ENCODE data around the gene ADAMTS6.
A peak's percentile ranks its signal among the peaks of the same experiment; 100 is the strongest.

ADAMTS6 gene

GRCh38 chr5:65117525-65117924 is 364.2 kb downstream of the ADAMTS6 start:
- no peak overlapping the region for H3K4me3 ChIP-seq (ENCODE audit: low read length)
- no peaks in the 10 kb centered on the region for H3K9me3 ChIP-seq (ENCODE audit: control insufficient read depth, low read length)
- no peak overlapping the region for H3K9ac ChIP-seq (ENCODE audit: low read length)
- no peaks in the 10 kb centered on the region for H3K36me3 ChIP-seq (ENCODE audit: control insufficient read depth, insufficient read depth, low read length, severe bottlenecking)
- no peaks in the 10 kb centered on the region for H3K4me1 ChIP-seq (ENCODE audit: control insufficient read depth, insufficient read depth, low read length)
- H3K27me3 ChIP-seq (replicated peaks; ENCODE audit: control insufficient read depth, insufficient read depth, low read length) = no peaks in the 10 kb centered on the region
- DNase-seq (ENCODE audit: low read depth) = no peak

DNA sequence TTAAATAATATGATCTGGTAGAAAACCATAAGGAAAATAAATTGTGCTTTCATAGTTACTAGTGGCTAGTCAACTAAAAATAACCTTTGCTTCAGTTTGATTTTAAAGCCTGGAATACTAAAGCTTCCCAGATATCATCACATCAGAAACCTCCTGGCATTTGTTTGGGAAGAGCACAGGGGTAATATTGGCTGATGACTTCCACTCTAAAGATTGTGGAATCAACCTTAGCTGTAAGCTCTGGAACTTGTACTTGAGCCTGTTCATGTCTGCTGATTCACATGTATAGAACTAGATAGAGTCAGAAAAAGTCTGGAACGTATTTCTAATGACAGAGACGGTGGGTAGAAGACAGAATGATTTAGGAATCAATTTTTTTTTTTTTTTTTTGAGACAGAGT is 367.9 kb downstream of the ADAMTS6 start:
- H3K27me3 ChIP-seq (replicated peaks; ENCODE audit: control insufficient read depth, insufficient read depth, low read length) = no peaks in the 10 kb centered on the region
- no peak for DNase-seq (ENCODE audit: low read depth)
- H3K36me3 ChIP-seq (ENCODE audit: control insufficient read depth, insufficient read depth, low read length, severe bottlenecking) = no peaks in the 10 kb centered on the region
- no peaks in the 10 kb centered on the region for H3K4me1 ChIP-seq (ENCODE audit: control insufficient read depth, insufficient read depth, low read length)
- no peaks in the 10 kb centered on the region for H3K9me3 ChIP-seq (ENCODE audit: control insufficient read depth, low read length)
- no peak overlapping the region for H3K4me3 ChIP-seq (ENCODE audit: low read length)
- no peak overlapping the region for H3K9ac ChIP-seq (ENCODE audit: low read length)

DNA sequence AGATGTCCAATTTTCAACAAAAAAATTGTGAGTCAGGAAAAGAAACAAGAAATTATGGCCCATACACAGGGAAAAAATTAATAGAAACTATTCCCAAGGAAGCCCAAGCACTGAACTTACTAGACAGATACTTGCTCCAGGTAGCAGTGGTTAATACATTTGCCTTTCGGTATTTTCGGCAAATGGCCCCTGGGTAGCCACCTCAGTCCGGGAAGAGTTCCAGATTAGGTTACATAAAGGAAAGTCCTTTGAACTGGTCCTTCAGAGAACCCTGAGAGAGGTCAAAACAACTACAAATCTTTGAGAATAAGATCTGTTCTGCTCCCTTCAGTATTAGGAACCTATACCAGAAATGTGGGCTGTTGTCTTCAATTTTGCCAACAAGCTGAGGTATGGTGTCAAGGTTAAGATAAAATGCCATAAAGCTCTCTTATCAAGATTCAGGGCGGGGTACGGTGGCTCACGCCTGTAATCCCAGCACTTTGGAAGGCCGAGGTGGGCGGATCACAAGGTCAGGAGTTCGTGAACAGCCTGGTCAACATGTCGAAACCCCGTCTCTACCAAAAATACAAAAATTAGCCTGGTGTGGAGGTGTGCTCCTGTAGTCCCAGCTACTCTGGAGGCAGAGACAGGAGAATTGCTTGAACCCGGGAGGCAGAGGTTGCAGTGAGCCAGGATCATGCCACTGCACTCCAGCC is 369.6 kb downstream of the ADAMTS6 start:
- H3K27me3 ChIP-seq (replicated peaks; ENCODE audit: control insufficient read depth, insufficient read depth, low read length) = no peaks in the 10 kb centered on the region
- no peak for DNase-seq (ENCODE audit: low read depth)
- H3K4me1 ChIP-seq (ENCODE audit: control insufficient read depth, insufficient read depth, low read length) = no peaks in the 10 kb centered on the region
- H3K4me3 ChIP-seq (ENCODE audit: low read length) = no peak overlapping the region
- H3K9me3 ChIP-seq (ENCODE audit: control insufficient read depth, low read length) = no peaks in the 10 kb centered on the region
- H3K9ac ChIP-seq (ENCODE audit: low read length) = no peak overlapping the region
- H3K36me3 ChIP-seq (ENCODE audit: control insufficient read depth, insufficient read depth, low read length, severe bottlenecking) = no peaks in the 10 kb centered on the region

DNA sequence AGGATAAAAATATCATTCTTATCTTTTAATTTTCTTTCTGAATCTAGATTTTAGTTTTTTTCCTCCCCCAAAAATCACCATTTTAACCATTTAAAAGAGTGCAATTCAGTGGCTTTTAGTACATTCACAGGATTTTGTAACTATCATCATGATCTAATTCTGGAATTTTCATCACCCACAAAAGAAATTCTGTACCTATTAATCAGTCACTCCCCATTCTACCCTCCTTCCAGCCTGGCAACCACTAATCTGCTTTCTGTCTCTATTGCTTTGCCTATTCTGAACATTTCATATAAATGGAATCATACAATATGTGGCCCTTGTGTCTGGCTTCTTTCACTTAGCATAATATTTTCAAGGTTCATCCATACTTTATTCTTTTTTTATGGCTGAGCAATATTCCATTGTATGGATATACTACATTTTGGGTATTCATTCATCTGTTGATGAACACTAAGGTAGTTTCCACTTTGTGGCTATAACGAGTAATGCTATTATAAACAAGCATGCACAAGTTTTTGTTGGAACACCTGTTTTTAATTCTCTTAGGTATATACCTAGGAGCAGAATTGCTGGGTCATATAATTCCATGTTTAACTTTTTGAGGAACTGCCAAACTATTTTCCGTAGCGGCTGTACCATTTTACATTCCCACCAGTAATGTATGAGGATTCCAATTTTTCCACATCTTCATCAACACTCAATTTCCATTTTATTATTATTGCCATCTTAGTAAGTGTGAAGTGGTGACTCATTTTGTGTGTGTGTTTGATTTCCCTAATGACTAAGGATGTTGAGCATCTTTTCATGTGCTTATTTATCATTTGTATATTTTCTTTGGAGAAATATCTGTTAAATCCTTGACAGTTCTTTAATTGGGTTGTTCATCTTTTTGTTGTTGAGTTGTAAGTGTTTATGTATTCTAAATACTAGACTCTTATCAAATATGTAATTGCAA is 372.7 kb downstream of the ADAMTS6 start:
- no peaks in the 10 kb centered on the region for H3K36me3 ChIP-seq (ENCODE audit: control insufficient read depth, insufficient read depth, low read length, severe bottlenecking)
- H3K4me3 ChIP-seq (ENCODE audit: low read length) = no peak overlapping the region
- no peaks in the 10 kb centered on the region for H3K27me3 ChIP-seq (replicated peaks; ENCODE audit: control insufficient read depth, insufficient read depth, low read length)
- H3K4me1 ChIP-seq (ENCODE audit: control insufficient read depth, insufficient read depth, low read length) = no peaks in the 10 kb centered on the region
- DNase-seq (ENCODE audit: low read depth) = no peak
- no peaks in the 10 kb centered on the region for H3K9me3 ChIP-seq (ENCODE audit: control insufficient read depth, low read length)
- no peak overlapping the region for H3K9ac ChIP-seq (ENCODE audit: low read length)

DNA sequence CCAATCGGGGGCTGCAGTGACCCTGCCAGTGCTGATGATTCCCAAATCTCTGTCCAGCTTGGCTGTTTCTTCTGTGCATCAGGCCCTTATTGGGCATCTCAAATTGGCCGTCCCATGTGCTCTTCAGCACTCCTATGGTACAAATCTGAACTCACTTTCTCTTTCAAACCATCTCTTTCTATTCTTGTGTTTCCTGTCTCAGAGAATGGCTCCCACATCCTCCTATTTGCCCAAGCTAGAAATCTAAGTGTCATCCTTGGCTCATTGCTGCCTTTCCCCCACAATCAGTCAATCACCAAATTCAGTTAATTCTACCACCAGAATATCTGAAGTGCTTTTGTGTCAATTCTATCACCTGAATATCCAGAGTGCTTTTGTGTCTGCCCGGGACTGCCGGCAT is 376.4 kb downstream of the ADAMTS6 start:
- no peaks in the 10 kb centered on the region for H3K27me3 ChIP-seq (replicated peaks; ENCODE audit: control insufficient read depth, insufficient read depth, low read length)
- H3K4me1 ChIP-seq (ENCODE audit: control insufficient read depth, insufficient read depth, low read length) = peaks cover 19% of the 10 kb centered on the region
- H3K36me3 ChIP-seq (ENCODE audit: control insufficient read depth, insufficient read depth, low read length, severe bottlenecking) = no peaks in the 10 kb centered on the region
- no peak for DNase-seq (ENCODE audit: low read depth)
- no peaks in the 10 kb centered on the region for H3K9me3 ChIP-seq (ENCODE audit: control insufficient read depth, low read length)
- H3K4me3 ChIP-seq (ENCODE audit: low read length) = no peak overlapping the region
- no peak overlapping the region for H3K9ac ChIP-seq (ENCODE audit: low read length)

DNA sequence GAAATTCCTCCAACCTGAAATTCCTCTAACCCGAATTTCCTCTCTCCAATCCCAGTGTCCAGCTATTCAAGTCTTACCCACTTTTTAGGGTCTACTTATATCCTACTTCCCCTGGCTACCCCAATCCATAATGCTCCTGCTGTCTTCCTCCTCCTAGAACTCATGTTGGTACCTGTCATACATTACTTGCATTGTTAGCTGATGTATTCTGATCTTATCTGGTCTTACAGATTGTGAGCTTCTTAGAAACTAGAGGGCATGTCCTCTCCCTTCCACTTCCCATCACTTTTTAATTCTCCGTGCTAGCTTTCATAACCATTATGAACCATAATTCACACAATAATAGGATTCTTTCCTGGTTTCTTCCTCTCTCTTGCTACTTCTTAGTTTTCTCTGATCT is 376.9 kb downstream of the ADAMTS6 start:
- Histone ChIP-seq H3K4me3 (ENCODE audit: low read length) (no peak overlapping the region), H3K9me3 (ENCODE audit: control insufficient read depth, low read length) (no peaks in the 10 kb centered on the region), H3K4me1 (ENCODE audit: control insufficient read depth, insufficient read depth, low read length) (peaks cover 19% of the 10 kb centered on the region), H3K9ac (ENCODE audit: low read length) (no peak overlapping the region), H3K27me3 (replicated peaks; ENCODE audit: control insufficient read depth, insufficient read depth, low read length) (no peaks in the 10 kb centered on the region), H3K36me3 (ENCODE audit: control insufficient read depth, insufficient read depth, low read length, severe bottlenecking) (no peaks in the 10 kb centered on the region)
- DNase-seq (ENCODE audit: low read depth) = no peak

GRCh38 chr5:65103756-65104440 is 377.8 kb downstream of the ADAMTS6 start:
- peak overlapping the region; percentile 87 for H3K9ac ChIP-seq (ENCODE audit: low read length)
- H3K4me1 ChIP-seq (ENCODE audit: control insufficient read depth, insufficient read depth, low read length) = peaks cover 19% of the 10 kb centered on the region
- H3K4me3 ChIP-seq (ENCODE audit: low read length) = peak overlapping the region; percentile 81
- no peaks in the 10 kb centered on the region for H3K27me3 ChIP-seq (replicated peaks; ENCODE audit: control insufficient read depth, insufficient read depth, low read length)
- DNase-seq (ENCODE audit: low read depth) = no peak
- H3K36me3 ChIP-seq (ENCODE audit: control insufficient read depth, insufficient read depth, low read length, severe bottlenecking) = no peaks in the 10 kb centered on the region
- H3K9me3 ChIP-seq (ENCODE audit: control insufficient read depth, low read length) = no peaks in the 10 kb centered on the region

GRCh38 chr5:65102976-65103711 is 378.6 kb downstream of the ADAMTS6 start:
- Histone ChIP-seq H3K9me3 (ENCODE audit: control insufficient read depth, low read length) (no peaks in the 10 kb centered on the region), H3K4me3 (ENCODE audit: low read length) (peak overlapping the region; percentile 81), H3K36me3 (ENCODE audit: control insufficient read depth, insufficient read depth, low read length, severe bottlenecking) (no peaks in the 10 kb centered on the region), H3K9ac (ENCODE audit: low read length) (peak overlapping the region; percentile 87), H3K4me1 (ENCODE audit: control insufficient read depth, insufficient read depth, low read length) (peaks cover 23% of the 10 kb centered on the region), H3K27me3 (replicated peaks; ENCODE audit: control insufficient read depth, insufficient read depth, low read length) (no peaks in the 10 kb centered on the region)
- peak; percentile 23 for DNase-seq (ENCODE audit: low read depth)

DNA sequence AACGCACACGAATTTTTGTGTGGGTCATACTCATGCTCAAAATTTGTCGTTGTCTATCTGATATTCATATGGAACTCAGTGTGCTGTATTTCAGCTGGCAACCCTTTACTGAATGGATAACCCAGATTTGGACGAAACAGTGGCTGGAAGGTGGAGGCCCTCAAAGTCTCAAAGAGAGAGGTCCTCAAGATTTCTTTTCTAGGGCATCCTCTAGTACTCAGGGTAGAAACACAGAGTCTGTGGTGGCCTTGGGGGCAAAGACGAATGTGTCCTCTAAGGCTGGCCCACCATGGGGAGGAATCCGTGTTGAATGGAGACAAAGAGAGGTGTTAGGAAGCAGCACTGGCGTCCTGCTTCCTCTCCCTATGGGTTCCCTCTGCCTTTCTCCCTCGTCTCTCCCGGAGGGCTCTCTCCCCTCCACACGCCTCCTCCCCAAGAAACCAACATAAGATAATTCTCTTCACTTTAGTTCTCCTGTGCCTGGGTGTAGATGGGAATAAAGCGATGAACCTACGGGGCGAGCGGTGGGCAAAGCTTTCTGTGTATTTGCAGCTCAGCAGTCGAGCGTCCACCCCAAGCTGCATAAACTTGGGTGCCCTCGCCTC is 379.2 kb downstream of the ADAMTS6 start:
- no peaks in the 10 kb centered on the region for H3K9me3 ChIP-seq (ENCODE audit: control insufficient read depth, low read length)
- peaks cover 24% of the 10 kb centered on the region for H3K4me1 ChIP-seq (ENCODE audit: control insufficient read depth, insufficient read depth, low read length)

DNA sequence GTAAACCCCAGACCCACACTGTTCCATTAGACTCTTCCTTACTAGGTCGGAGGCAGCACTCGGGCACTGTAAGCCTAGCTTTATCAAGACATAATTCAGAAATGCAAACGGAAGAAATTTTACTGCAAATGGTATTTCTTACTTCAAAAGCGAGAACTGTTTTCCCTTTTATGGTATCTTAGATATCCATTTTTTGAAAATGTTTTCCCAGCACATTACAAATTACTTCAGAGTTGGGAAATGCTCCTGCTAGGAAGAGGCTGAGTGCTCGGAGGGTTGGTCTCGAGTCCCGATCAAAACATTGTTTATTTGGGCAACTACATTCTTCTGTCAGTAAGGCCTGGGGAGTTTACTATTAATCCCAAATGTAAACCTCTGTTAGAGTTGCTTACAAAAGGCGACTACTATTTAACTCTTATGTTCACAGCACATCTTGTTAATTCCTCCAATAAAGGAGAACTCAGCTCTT is 380.1 kb downstream of the ADAMTS6 start:
- Histone ChIP-seq H3K4me3 (ENCODE audit: low read length) (no peak overlapping the region), H3K36me3 (ENCODE audit: control insufficient read depth, insufficient read depth, low read length, severe bottlenecking) (no peaks in the 10 kb centered on the region), H3K9me3 (ENCODE audit: control insufficient read depth, low read length) (no peaks in the 10 kb centered on the region), H3K9ac (ENCODE audit: low read length) (no peak overlapping the region), H3K4me1 (ENCODE audit: control insufficient read depth, insufficient read depth, low read length) (peaks cover 24% of the 10 kb centered on the region), H3K27me3 (replicated peaks; ENCODE audit: control insufficient read depth, insufficient read depth, low read length) (no peaks in the 10 kb centered on the region)
- no peak for DNase-seq (ENCODE audit: low read depth)

More for the DNA sequence above, 379.2 kb downstream of the ADAMTS6 start:
- H3K9ac ChIP-seq (ENCODE audit: low read length) = peak overlapping the region; percentile 87
- no peaks in the 10 kb centered on the region for H3K27me3 ChIP-seq (replicated peaks; ENCODE audit: control insufficient read depth, insufficient read depth, low read length)
- H3K36me3 ChIP-seq (ENCODE audit: control insufficient read depth, insufficient read depth, low read length, severe bottlenecking) = no peaks in the 10 kb centered on the region
- DNase-seq (ENCODE audit: low read depth) = no peak
- peak overlapping the region; percentile 81 for H3K4me3 ChIP-seq (ENCODE audit: low read length)
